KMS-11 (cell line): Measurements from ENCODE around the gene NRXN3.

Source experiments
- H2AFZ ChIP-seq: fragments of 200-600 bp; sonication (generic); 2 replicates; pipeline ENCODE4 v1.6.1; 2016; ENCODE audit warnings: antibody characterized with exemption, mixed run types, low read depth
- H3K27ac ChIP-seq: fragments of 200-600 bp; sonication (generic); 2 replicates; pipeline ENCODE4 v1.6.1; 2016; ENCODE audit warnings: mild to moderate bottlenecking, mixed run types
- H3K27me3 ChIP-seq: fragments of 200-600 bp; sonication (generic); 2 replicates; pipeline ENCODE4 v1.6.1; 2017; ENCODE audit warnings: mild to moderate bottlenecking, low read depth, mixed run types, moderate library complexity; ENCODE audit not compliant: insufficient read depth
- H3K36me3 ChIP-seq: fragments of 200-600 bp; sonication (generic); 2 replicates; pipeline ENCODE4 v1.6.1; 2017; ENCODE audit warnings: mild to moderate bottlenecking, mixed run types; ENCODE audit not compliant: insufficient read depth
- H3K4me1 ChIP-seq: fragments of 200-600 bp; sonication (generic); 2 replicates; pipeline ENCODE4 v1.6.1; 2016; ENCODE audit warnings: mild to moderate bottlenecking, low read depth, mixed run types; ENCODE audit not compliant: poor library complexity, severe bottlenecking
- H3K4me2 ChIP-seq: fragments of 200-600 bp; sonication (generic); 2 replicates; pipeline ENCODE4 v1.7.0; 2016; ENCODE audit warnings: mild to moderate bottlenecking, mixed run types
- H3K4me3 ChIP-seq: fragments of 200-600 bp; sonication (generic); IDR thresholded peaks from 2 replicates; pipeline ENCODE4 v1.6.1; 2017; ENCODE audit warnings: low read depth, low read length, mixed read lengths; ENCODE audit not compliant: insufficient read depth
- H3K79me2 ChIP-seq: fragments of 200-600 bp; sonication (generic); 2 replicates; pipeline ENCODE4 v1.6.1; 2016; ENCODE audit warnings: low read depth, mixed run types; ENCODE audit not compliant: insufficient read depth
- H3K9ac ChIP-seq: fragments of 200-600 bp; sonication (generic); 2 replicates; pipeline ENCODE4 v1.6.1; 2016; ENCODE audit warnings: mild to moderate bottlenecking, mixed run types
- H4K20me1 ChIP-seq: fragments of 200-600 bp; sonication (generic); 2 replicates; pipeline ENCODE4 v1.6.1; 2016; ENCODE audit warnings: mild to moderate bottlenecking, mixed run types; ENCODE audit not compliant: insufficient read depth
- CTCF ChIP-seq: fragments of 200-600 bp; sonication (generic); conservative IDR thresholded peaks from 2 replicates; pipeline ENCODE4 v1.6.1; 2017; ENCODE audit warnings: low read depth, mild to moderate bottlenecking, antibody characterized with exemption, low read length, moderate library complexity, mixed read lengths

Gene NRXN3

GRCh38 chr14:78135450-78135891 lies 34.7 kb upstream of the NRXN3 start:
- Histone ChIP-seq H3K4me3 (no peak overlapping the region), H3K36me3 (no peaks in the 10 kb centered on the region), H3K27ac (no peak overlapping the region), H3K4me1 (no peaks in the 10 kb centered on the region), H4K20me1 (no peaks in the 10 kb centered on the region), H3K4me2 (no peak overlapping the region), H3K9ac (no peak overlapping the region), H3K27me3 (no peaks in the 10 kb centered on the region), H3K79me2 (no peaks in the 10 kb centered on the region), H2AFZ (no peak overlapping the region)
- no peak for TF ChIP-seq CTCF

GRCh38 chr14:78136695-78137094 lies 33.5 kb upstream of the NRXN3 start:
- Histone ChIP-seq H3K79me2 (no peaks in the 10 kb centered on the region), H4K20me1 (no peaks in the 10 kb centered on the region), H3K36me3 (no peaks in the 10 kb centered on the region), H3K27me3 (no peaks in the 10 kb centered on the region), H2AFZ (no peak overlapping the region), H3K4me1 (no peaks in the 10 kb centered on the region), H3K4me3 (no peak overlapping the region), H3K9ac (no peak overlapping the region), H3K4me2 (no peak overlapping the region), H3K27ac (no peak overlapping the region)
- no peak for TF ChIP-seq CTCF

- no peaks in the 10 kb centered on the region for H3K36me3 ChIP-seq
- H2AFZ ChIP-seq, result no peak overlapping the region
- no peaks in the 10 kb centered on the region for H3K27me3 ChIP-seq
- H3K4me1 ChIP-seq, result no peaks in the 10 kb centered on the region
- no peaks in the 10 kb centered on the region for H3K79me2 ChIP-seq
- no peak overlapping the region for H3K4me3 ChIP-seq
- H3K9ac ChIP-seq, result no peak overlapping the region
- TF ChIP-seq CTCF, result no peak
- no peak overlapping the region for H3K4me2 ChIP-seq
- H3K27ac ChIP-seq, result no peak overlapping the region
- H4K20me1 ChIP-seq, result no peaks in the 10 kb centered on the region
Observed at GRCh38 chr14:78141590-78141989, 28.6 kb upstream of the NRXN3 start.

GRCh38 chr14:78142998-78143397 lies 27.2 kb upstream of the NRXN3 start:
- Histone ChIP-seq H3K27ac (no peak overlapping the region), H3K4me3 (no peak overlapping the region), H2AFZ (no peak overlapping the region), H3K4me1 (no peaks in the 10 kb centered on the region), H3K4me2 (no peak overlapping the region), H3K27me3 (no peaks in the 10 kb centered on the region), H3K9ac (no peak overlapping the region), H4K20me1 (no peaks in the 10 kb centered on the region), H3K36me3 (no peaks in the 10 kb centered on the region), H3K79me2 (no peaks in the 10 kb centered on the region)
- no peak for TF ChIP-seq CTCF
